OCI-LY1 (cell line): ENCODE measurements around the gene HES5.

ENCODE experiments used
- EZH2 ChIP-seq: fragments of 200-600 bp; sonication (generic), shearing (Covaris generic); IDR thresholded peaks from 2 replicates; pipeline ENCODE4 v1.8.0; 2017; ENCODE audit warnings: borderline replicate concordance, mixed run types, mild to moderate bottlenecking, antibody characterized with exemption, low read length, moderate library complexity, mixed read lengths
- TF ChIP-seq, protein P1 (sequence below): fragments of 200-600 bp; sonication (generic), shearing (Covaris generic); IDR thresholded peaks from 2 replicates; pipeline ENCODE4 v1.5.1; 2017; ENCODE audit warnings: mild to moderate bottlenecking, antibody characterized with exemption, low read length, moderate library complexity, mixed read lengths

DNA sequence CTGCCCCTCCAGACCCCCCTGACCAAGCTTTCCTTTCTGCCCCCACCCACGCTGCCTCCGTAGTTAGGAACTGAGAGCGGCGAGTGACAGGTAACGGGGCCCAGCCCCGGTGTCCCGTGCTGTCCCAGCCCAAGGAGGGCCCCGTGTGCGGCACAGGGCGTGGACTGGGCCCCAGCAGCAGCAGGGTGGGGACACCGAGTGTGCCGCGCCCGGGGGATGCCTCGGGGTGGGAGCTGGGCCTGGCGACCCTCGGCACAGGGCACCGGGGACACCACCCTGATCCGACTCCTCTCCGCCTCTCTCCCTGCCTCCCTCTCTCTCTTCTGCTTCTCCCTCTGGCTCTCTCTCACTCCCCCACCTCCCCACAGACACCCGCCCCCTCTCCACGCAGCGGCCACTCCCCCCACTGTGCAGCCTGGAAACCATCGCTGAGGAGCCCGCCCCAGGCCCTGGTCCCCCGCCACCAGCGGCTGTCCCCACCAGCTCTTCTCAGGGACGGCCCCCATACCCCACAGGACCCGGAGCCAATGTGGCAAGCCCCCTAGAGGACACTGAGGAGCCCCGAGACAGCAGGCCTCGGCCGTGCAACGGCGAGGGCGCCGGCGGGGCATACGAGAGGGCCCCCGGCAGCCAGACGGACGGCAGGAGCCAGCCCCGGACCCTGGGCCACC lies 26.4 kb downstream of the HES5 start:
- TF ChIP-seq, protein P1, sequence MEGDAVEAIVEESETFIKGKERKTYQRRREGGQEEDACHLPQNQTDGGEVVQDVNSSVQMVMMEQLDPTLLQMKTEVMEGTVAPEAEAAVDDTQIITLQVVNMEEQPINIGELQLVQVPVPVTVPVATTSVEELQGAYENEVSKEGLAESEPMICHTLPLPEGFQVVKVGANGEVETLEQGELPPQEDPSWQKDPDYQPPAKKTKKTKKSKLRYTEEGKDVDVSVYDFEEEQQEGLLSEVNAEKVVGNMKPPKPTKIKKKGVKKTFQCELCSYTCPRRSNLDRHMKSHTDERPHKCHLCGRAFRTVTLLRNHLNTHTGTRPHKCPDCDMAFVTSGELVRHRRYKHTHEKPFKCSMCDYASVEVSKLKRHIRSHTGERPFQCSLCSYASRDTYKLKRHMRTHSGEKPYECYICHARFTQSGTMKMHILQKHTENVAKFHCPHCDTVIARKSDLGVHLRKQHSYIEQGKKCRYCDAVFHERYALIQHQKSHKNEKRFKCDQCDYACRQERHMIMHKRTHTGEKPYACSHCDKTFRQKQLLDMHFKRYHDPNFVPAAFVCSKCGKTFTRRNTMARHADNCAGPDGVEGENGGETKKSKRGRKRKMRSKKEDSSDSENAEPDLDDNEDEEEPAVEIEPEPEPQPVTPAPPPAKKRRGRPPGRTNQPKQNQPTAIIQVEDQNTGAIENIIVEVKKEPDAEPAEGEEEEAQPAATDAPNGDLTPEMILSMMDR, result no peak
- TF ChIP-seq EZH2, result no peak
